ENCODE data around the gene PEG3. TPM values are rescaled to one million over a fixed set of nuclear protein-coding genes. Genes with fewer than 3 reads are reported as not detected.

Gene PEG3
- total and polyA plus RNA-seq, 4 donors, result 2.2 to 188 (median 7.7) TPM

DNA sequence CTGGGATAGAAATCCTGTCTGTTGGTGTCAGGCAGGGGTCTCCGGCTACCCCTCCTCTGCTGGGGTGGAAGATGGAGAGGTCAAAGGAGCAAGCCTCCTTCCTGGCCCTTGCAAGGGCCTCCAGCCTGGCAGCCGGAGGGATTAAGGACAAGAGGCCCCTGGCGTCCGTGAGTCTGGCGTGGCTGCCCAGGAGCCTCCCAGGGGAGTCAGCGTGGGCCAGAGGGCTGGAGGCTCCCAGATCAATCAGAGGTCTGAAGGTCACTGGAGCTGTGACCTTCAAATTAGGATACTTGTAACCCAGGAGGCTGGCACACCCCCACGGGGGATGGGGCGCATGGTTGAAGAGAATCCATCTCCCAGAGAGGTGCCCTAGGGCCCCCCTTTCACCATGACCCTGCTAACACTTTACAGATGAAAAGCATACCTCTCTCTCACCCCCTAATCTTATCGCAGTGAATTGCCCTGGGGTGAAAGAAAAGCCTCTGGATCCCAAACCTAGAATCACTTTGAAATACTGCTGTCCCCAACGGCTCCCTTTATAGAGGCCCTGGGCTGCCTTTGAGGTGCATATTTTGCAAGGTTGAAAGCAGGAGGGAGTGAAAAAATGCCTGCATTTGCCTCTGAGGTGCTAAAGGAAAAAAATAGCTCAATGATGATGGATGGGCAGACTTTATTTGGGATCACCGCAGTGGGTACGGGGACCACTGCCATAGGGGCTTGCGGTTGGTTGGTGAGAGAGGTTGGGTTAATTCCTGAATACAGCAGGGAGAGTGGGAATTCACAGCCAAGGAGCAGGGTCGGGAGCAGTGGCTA lies 44.9 kb upstream of the PEG3 start:
- H3K4me1 ChIP-seq (ENCODE audit: control insufficient read depth in 4 of 4, insufficient read depth in 4 of 4, low read length in 3 of 4), result no peaks in the 10 kb centered on the region
- H3K36me3 ChIP-seq (ENCODE audit: control insufficient read depth in 4 of 4, insufficient read depth in 3 of 4, low read depth in 1 of 4, low read length in 3 of 4), result no peaks in the 10 kb centered on the region
- DNase-seq (ENCODE audit: low spot score), result no peak
- peaks cover 4 to 14% (median 12%) of the 10 kb centered on the region in 4 donors for H3K9me3 ChIP-seq (ENCODE audit: control insufficient read depth in 4 of 4, low read length in 3 of 4)
- 51% methylated on average over 14 of the region's 14 CpGs for WGBS
- TF ChIP-seq EGR1 (IDR thresholded peaks at IDR 0.05; ENCODE audit: low read depth in 2 of 2), result no peak
- TF ChIP-seq, protein P1, sequence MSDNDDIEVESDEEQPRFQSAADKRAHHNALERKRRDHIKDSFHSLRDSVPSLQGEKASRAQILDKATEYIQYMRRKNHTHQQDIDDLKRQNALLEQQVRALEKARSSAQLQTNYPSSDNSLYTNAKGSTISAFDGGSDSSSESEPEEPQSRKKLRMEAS (IDR thresholded peaks at IDR 0.05), result no peak
- TF ChIP-seq NR2F2 (IDR thresholded peaks at IDR 0.05), result no peak
- no peak for TF ChIP-seq HNF4A (conservative IDR thresholded peaks at IDR 0.05)
- no peak for TF ChIP-seq JUND (IDR thresholded peaks at IDR 0.05)
- no peak for TF ChIP-seq SP1 (IDR thresholded peaks at IDR 0.05)
- TF ChIP-seq HNF4G (IDR thresholded peaks at IDR 0.05), result no peak
- TF ChIP-seq RAD21 (IDR thresholded peaks at IDR 0.05), result no peak
- TF ChIP-seq, protein P2, sequence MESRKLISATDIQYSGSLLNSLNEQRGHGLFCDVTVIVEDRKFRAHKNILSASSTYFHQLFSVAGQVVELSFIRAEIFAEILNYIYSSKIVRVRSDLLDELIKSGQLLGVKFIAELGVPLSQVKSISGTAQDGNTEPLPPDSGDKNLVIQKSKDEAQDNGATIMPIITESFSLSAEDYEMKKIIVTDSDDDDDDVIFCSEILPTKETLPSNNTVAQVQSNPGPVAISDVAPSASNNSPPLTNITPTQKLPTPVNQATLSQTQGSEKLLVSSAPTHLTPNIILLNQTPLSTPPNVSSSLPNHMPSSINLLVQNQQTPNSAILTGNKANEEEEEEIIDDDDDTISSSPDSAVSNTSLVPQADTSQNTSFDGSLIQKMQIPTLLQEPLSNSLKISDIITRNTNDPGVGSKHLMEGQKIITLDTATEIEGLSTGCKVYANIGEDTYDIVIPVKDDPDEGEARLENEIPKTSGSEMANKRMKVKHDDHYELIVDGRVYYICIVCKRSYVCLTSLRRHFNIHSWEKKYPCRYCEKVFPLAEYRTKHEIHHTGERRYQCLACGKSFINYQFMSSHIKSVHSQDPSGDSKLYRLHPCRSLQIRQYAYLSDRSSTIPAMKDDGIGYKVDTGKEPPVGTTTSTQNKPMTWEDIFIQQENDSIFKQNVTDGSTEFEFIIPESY (IDR thresholded peaks at IDR 0.05), result no peak
- no peak for TF ChIP-seq FOXA1 (IDR thresholded peaks at IDR 0.05)
- TF ChIP-seq FOXA2 (IDR thresholded peaks at IDR 0.05), result no peak
- TF ChIP-seq, protein P3, sequence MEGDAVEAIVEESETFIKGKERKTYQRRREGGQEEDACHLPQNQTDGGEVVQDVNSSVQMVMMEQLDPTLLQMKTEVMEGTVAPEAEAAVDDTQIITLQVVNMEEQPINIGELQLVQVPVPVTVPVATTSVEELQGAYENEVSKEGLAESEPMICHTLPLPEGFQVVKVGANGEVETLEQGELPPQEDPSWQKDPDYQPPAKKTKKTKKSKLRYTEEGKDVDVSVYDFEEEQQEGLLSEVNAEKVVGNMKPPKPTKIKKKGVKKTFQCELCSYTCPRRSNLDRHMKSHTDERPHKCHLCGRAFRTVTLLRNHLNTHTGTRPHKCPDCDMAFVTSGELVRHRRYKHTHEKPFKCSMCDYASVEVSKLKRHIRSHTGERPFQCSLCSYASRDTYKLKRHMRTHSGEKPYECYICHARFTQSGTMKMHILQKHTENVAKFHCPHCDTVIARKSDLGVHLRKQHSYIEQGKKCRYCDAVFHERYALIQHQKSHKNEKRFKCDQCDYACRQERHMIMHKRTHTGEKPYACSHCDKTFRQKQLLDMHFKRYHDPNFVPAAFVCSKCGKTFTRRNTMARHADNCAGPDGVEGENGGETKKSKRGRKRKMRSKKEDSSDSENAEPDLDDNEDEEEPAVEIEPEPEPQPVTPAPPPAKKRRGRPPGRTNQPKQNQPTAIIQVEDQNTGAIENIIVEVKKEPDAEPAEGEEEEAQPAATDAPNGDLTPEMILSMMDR (IDR thresholded peaks at IDR 0.05; ENCODE audit: low read depth, low read length, missing input control), result no peak
- TF ChIP-seq, protein P4, sequence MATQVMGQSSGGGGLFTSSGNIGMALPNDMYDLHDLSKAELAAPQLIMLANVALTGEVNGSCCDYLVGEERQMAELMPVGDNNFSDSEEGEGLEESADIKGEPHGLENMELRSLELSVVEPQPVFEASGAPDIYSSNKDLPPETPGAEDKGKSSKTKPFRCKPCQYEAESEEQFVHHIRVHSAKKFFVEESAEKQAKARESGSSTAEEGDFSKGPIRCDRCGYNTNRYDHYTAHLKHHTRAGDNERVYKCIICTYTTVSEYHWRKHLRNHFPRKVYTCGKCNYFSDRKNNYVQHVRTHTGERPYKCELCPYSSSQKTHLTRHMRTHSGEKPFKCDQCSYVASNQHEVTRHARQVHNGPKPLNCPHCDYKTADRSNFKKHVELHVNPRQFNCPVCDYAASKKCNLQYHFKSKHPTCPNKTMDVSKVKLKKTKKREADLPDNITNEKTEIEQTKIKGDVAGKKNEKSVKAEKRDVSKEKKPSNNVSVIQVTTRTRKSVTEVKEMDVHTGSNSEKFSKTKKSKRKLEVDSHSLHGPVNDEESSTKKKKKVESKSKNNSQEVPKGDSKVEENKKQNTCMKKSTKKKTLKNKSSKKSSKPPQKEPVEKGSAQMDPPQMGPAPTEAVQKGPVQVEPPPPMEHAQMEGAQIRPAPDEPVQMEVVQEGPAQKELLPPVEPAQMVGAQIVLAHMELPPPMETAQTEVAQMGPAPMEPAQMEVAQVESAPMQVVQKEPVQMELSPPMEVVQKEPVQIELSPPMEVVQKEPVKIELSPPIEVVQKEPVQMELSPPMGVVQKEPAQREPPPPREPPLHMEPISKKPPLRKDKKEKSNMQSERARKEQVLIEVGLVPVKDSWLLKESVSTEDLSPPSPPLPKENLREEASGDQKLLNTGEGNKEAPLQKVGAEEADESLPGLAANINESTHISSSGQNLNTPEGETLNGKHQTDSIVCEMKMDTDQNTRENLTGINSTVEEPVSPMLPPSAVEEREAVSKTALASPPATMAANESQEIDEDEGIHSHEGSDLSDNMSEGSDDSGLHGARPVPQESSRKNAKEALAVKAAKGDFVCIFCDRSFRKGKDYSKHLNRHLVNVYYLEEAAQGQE (IDR thresholded peaks at IDR 0.05), result no peak
- no peak overlapping the region for H3K4me3 ChIP-seq (ENCODE audit: low read depth in 1 of 3, low read length in 3 of 3)
- H3K27me3 ChIP-seq (ENCODE audit: control insufficient read depth in 4 of 4, insufficient read depth in 4 of 4, low read length in 3 of 4), result no peaks in the 10 kb centered on the region
- no peak overlapping the region for H3K9ac ChIP-seq (ENCODE audit: low read depth in 1 of 2, low read length in 2 of 2)
- no peak overlapping the region for H3K27ac ChIP-seq (ENCODE audit: low read depth in 1 of 2, low read length in 2 of 2)

DNA sequence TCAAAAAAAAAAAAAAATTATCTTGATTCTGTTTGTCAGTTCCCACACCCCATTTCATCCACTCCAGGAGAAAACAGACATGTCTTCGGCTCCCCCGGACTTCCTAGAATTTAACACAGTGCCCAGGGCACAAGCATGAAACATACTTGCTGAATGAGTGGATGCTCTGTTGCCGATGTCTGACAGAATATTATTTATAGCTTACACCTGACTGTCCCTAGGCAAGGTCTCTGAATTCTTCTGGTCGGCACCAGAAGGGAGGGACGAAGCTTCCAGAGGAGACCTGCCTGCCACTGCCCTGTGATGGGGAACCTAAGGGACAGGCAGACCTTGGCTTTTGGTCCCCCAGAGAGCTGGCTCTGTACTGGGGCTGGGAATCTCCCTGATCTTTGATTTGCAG lies 43.9 kb upstream of the PEG3 start:
- H3K4me1 ChIP-seq (ENCODE audit: control insufficient read depth in 4 of 4, insufficient read depth in 4 of 4, low read length in 3 of 4), result no peaks in the 10 kb centered on the region
- no peaks in the 10 kb centered on the region for H3K27me3 ChIP-seq (ENCODE audit: control insufficient read depth in 4 of 4, insufficient read depth in 4 of 4, low read length in 3 of 4)
- no peak for DNase-seq (ENCODE audit: low spot score)
- H3K27ac ChIP-seq (ENCODE audit: low read depth in 1 of 2, low read length in 2 of 2), result no peak overlapping the region
- TF ChIP-seq HNF4G (IDR thresholded peaks at IDR 0.05), result no peak
- no peak for TF ChIP-seq SP1 (IDR thresholded peaks at IDR 0.05)
- TF ChIP-seq FOXA2 (IDR thresholded peaks at IDR 0.05), result no peak
- TF ChIP-seq, protein P5, sequence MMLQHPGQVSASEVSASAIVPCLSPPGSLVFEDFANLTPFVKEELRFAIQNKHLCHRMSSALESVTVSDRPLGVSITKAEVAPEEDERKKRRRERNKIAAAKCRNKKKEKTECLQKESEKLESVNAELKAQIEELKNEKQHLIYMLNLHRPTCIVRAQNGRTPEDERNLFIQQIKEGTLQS (IDR thresholded peaks at IDR 0.05), result no peak
- TF ChIP-seq, protein P3 (IDR thresholded peaks at IDR 0.05; ENCODE audit: low read depth, low read length, missing input control), result no peak
- H3K4me3 ChIP-seq (ENCODE audit: low read depth in 1 of 3, low read length in 3 of 3), result no peak overlapping the region
- peaks cover 4 to 14% (median 12%) of the 10 kb centered on the region in 4 donors for H3K9me3 ChIP-seq (ENCODE audit: control insufficient read depth in 4 of 4, low read length in 3 of 4)
- no peak overlapping the region for H3K9ac ChIP-seq (ENCODE audit: low read depth in 1 of 2, low read length in 2 of 2)
- 83% methylated on average over 5 of the region's 5 CpGs for WGBS
- H3K36me3 ChIP-seq (ENCODE audit: control insufficient read depth in 4 of 4, insufficient read depth in 3 of 4, low read depth in 1 of 4, low read length in 3 of 4), result no peaks in the 10 kb centered on the region

All from liver (tissue), 9 donors.